AG04450 (cell line): Measurements from ENCODE around the gene EFTUD2. TPM values are rescaled to one million over a fixed set of nuclear protein-coding genes. Genes with fewer than 3 reads are reported as not detected.
"Not testable (repeated sequence)": the region's sequence is repeated elsewhere in the genome, so short reads cannot be mapped to it uniquely, and the experiment has no call there.

Source experiments
- CTCF ChIA-PET: fragments of 300-600, 350-600 bp; formaldehyde crosslinking; extraction: SDS; loops from one replicate; lab custom pipeline; 2022; ENCODE audit warnings: antibody characterized with exemption, inconsistent platforms; lab: Charles Lee
- POLR2A ChIA-PET: fragments of 350-600 bp; formaldehyde crosslinking; extraction: SDS; loops from one replicate; lab custom pipeline; 2021; ENCODE audit warnings: antibody characterized with exemption, inconsistent platforms; lab: Yijun Ruan, JAX
- DNase-seq: peaks from one replicate; pipeline ENCODE4 v3.0.0-alpha.2; 2011; ENCODE audit warnings: low read depth, low spot score
- H3K27ac ChIP-seq: one replicate; pipeline ENCODE4 v1.5.1; 2012; ENCODE audit warnings: low read depth, low read length, control low read depth
- H3K27me3 ChIP-seq: one replicate; pipeline ENCODE4 v1.6.0; 2012; ENCODE audit warnings: low read length; ENCODE audit not compliant: control insufficient read depth, insufficient read depth
- H3K4me3 ChIP-seq: 2 replicates; pipeline ENCODE4 v1.5.1; 2011; ENCODE audit warnings: mild to moderate bottlenecking, low read depth, low read length, control low read depth
- H3K9me3 ChIP-seq: 2 replicates; pipeline ENCODE4 v1.5.1; 2012; ENCODE audit warnings: low read length; ENCODE audit not compliant: control insufficient read depth, insufficient read depth
- polyA minus RNA-seq: library from RNA; depleted of rRNA, polyadenylated mRNA; stranded (reverse); fragments of >200 nt; gene quantifications from 2 replicates; pipeline ENCODE4 v1.2.3, GENCODE V29; 2011; rRNA and poly(A)+ RNA removed
- polyA plus RNA-seq: library from polyadenylated mRNA; depleted of rRNA; stranded (reverse); fragments of >200 nt; gene quantifications from 2 replicates; pipeline ENCODE4 v1.2.3, GENCODE V29; 2011; rRNA removed
- TF ChIP-seq, protein P1 (sequence below): IDR thresholded peaks from 2 replicates; pipeline ENCODE4 v1.5.1; 2011; ENCODE audit warnings: low read depth, low read length, control low read depth, inconsistent platforms

The EFTUD2 gene
- polyA plus RNA-seq, result 123 and 147 TPM in 2 replicates
- 175 and 196 TPM in 2 replicates for polyA minus RNA-seq

DNA sequence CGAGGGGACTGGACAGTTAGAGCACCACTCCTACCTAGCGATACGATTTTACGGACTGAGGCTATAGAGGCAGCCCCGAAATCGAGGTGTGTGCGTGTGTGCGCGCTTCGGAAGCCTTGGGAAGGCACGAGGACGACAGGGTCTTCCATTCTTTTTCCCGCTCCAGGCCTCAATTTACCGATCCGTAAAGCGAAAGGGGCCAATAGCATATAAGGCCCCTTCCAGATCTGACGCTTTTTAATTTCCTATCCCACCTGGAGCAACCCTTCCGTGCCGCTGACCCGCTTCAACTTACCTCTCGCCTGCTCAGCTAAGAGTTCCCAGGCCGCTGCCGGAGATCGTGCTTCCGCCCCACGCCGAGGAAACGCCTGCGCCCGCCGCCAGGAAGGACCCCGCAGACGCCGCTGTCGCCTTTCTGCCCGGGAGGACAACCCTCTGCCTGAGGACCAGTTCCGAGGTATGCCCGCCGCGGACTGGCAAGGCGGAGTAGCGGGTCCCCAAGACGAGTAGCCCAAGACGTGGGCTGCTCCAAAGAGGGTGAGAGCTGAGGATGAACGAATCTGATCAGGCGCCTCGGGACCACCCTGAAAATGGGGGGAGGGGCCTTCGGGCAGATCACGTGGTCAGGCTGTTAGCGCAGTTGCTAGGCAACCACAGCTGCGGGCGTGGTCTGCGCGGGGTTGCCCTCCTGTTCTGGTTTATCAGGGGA lies at the start of gene EFTUD2:
TSS of gene EFTUD2 (minus strand) at position 372 of the 709 bp plus-strand sequence. CDS start 4,924 bp downstream, outside the sequence.
- peaks cover 3% of the 10 kb centered on the region; the same call in 1 of the 2 replicates for H3K9me3 ChIP-seq
- TF ChIP-seq, protein P1, sequence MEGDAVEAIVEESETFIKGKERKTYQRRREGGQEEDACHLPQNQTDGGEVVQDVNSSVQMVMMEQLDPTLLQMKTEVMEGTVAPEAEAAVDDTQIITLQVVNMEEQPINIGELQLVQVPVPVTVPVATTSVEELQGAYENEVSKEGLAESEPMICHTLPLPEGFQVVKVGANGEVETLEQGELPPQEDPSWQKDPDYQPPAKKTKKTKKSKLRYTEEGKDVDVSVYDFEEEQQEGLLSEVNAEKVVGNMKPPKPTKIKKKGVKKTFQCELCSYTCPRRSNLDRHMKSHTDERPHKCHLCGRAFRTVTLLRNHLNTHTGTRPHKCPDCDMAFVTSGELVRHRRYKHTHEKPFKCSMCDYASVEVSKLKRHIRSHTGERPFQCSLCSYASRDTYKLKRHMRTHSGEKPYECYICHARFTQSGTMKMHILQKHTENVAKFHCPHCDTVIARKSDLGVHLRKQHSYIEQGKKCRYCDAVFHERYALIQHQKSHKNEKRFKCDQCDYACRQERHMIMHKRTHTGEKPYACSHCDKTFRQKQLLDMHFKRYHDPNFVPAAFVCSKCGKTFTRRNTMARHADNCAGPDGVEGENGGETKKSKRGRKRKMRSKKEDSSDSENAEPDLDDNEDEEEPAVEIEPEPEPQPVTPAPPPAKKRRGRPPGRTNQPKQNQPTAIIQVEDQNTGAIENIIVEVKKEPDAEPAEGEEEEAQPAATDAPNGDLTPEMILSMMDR, result no peak

DNA sequence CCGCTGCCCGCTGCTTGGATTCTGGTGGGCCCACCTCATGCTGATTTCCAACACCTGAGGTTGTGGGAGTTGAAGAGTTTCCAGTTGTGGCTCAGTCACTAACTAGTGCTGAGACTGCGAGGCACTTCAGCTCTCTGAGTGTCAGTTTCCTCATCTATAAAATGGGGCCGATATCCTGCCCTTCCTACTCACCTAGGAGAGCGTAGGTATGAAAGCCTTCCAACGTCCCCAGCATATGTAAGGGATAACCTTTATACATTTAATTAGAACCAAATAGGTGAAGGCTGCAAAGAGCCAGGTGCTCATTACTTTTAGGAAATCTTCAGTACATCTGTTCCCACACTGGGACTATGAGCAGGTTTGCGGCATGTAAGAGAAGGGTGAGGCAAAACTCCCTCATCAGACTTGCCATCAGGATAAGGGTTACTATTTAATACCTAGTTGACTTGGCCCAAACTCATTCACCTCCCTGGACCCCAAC lies 49.1 kb upstream of the EFTUD2 start:
- Histone ChIP-seq H3K9me3 (no peaks in the 10 kb centered on the region; the same call in 1 of the 2 replicates), H3K4me3 (peak overlapping the region; percentile 92), H3K27ac (peak overlapping the region; percentile 47), H3K27me3 (no peaks in the 10 kb centered on the region)
- CTCF ChIA-PET, result no interaction called here
- POLR2A ChIA-PET, result no interaction called here
- no peak for DNase-seq
- TF ChIP-seq, protein P1, result no peak

More for the DNA sequence above, at the start of gene EFTUD2:
- Histone ChIP-seq H3K27ac (peak within 1 kb of the TSS; percentile 94), H3K4me3 (peak within 1 kb of the TSS; percentile 98), H3K27me3 (no peaks in the 10 kb centered on the region)
- POLR2A ChIA-PET, result interaction anchor here (0.6 to 1.7 kb wide), 4 partner anchors 11 to 249 kb away, joined by 3 to 9 read pairs (median 4); partner anchors contain the start of genes HEXIM1 and NMT1
- peak; percentile 74 for DNase-seq
- CTCF ChIA-PET, result interaction anchor here (1.0 to 8.0 kb wide), 6 partner anchors 11 to 236 kb away, joined by 3 to 50 read pairs (median 10); partner anchors contain the start of gene ACBD4

- peak; percentile 77 for DNase-seq
- peak within 1 kb of the TSS; percentile 92 for H3K4me3 ChIP-seq
- CTCF ChIA-PET, result interaction anchor here (1.0 kb wide), 1 partner anchor 188 kb away, joined by 5 read pairs; the partner anchor contains the start of gene ACBD4
- no peaks in the 10 kb centered on the region; the same call in 1 of the 2 replicates for H3K9me3 ChIP-seq
- POLR2A ChIA-PET, result interaction anchor here (0.6 kb wide), 1 partner anchor 55 kb away, joined by 5 read pairs; no protein-coding TSS in a partner anchor
- TF ChIP-seq, protein P1, result no peak
- H3K27me3 ChIP-seq, result no peaks in the 10 kb centered on the region
- H3K27ac ChIP-seq, result peak within 1 kb of the TSS; percentile 47
Observed at GRCh38 chr17:44947461-44948314, 48.4 kb upstream of the EFTUD2 start, which contains the start of gene KIF18B. TSS of gene KIF18B (minus strand) at chr17:44947773. CDS start at chr17:44936344, 11,429 bp downstream.

DNA sequence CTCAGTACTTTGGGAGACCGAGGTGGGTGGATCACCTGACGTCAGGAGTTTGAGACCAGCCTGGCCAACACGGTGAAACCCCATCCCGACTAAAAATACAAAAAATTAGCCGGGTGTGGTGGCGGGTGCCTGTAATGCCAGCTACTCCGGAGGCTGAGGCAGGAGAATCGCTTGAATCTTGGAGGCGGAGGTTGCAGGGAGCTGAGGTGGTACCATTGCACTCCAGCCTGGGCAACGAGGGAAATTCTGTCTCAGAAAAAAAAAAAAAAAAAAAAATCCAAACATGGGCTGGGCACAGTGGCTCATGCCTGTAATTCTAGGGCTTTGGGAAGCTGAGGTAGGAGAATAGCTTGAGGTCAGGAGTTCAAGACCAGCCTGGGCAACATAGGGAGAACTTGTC lies 46.4 kb upstream of the EFTUD2 start:
- DNase-seq, H3K9me3 ChIP-seq, H3K4me3 ChIP-seq, H3K27ac ChIP-seq, H3K27me3 ChIP-seq, POLR2A ChIA-PET: not testable (repeated sequence)
- CTCF ChIA-PET, result interaction anchor here (1.1 kb wide), 1 partner anchor 28 kb away, joined by 3 read pairs; no protein-coding TSS in a partner anchor

DNA sequence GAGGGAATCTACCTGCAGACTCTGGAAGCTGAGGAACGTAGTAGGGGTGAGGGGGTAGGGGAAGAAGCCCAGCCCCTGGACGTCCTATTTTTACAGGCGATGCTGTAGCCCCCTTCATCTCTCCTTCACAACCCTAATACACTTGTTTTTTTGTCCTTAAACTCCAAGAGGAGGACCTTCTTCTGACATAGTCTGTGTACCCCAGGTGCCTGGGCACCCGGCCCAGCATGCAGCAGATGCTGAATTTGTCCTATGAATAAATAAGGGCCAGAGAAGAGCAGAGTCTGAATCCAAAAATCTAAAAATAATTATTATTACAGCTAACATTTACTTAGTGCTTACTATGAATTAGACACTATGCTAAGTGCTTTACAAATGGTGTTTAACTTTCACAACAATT lies 43.2 kb upstream of the EFTUD2 start:
- POLR2A ChIA-PET, result no interaction called here
- TF ChIP-seq, protein P1, result no peak
- no peaks in the 10 kb centered on the region for H3K27me3 ChIP-seq
- DNase-seq, result no peak
- peaks cover 8% of the 10 kb centered on the region for H3K9me3 ChIP-seq
- CTCF ChIA-PET, result interaction anchor here (0.8 kb wide), 1 partner anchor 193 kb away, joined by 3 read pairs; the partner anchor contains the start of gene ACBD4
- H3K4me3 ChIP-seq, result no peak overlapping the region
- H3K27ac ChIP-seq, result no peak overlapping the region
